Fibroblast of lung (primary cell): ENCODE data around the gene KCNQ1OT1. TPM values are rescaled to one million over a fixed set of nuclear protein-coding genes. Genes with fewer than 3 reads are reported as not detected.

Experiments used
- DNase-seq, 2 donors: peaks; one replicate each; pipeline versions ENCODE4 v3.0.0 to v3.0.0-alpha.2; 2010; ENCODE audit warnings: low read depth in 2 of 2
- H2AFZ ChIP-seq: 2 replicates; pipeline ENCODE4 v1.5.1; 2012; ENCODE audit warnings: low read length, control low read depth, inconsistent platforms
- H3K27ac ChIP-seq: 2 replicates; pipeline ENCODE4 v1.5.1; 2011; ENCODE audit warnings: low read length, control low read depth; ENCODE audit not compliant: insufficient read depth
- H3K27me3 ChIP-seq: 2 replicates; pipeline ENCODE4 v1.5.1; 2011; ENCODE audit warnings: mild to moderate bottlenecking, low read length; ENCODE audit not compliant: control insufficient read depth, insufficient read depth
- H3K36me3 ChIP-seq: 2 replicates; pipeline ENCODE4 v1.5.1; 2011; ENCODE audit warnings: low read length; ENCODE audit not compliant: control insufficient read depth, insufficient read depth
- H3K4me1 ChIP-seq: 2 replicates; pipeline ENCODE4 v1.5.1; 2011; ENCODE audit warnings: low read length; ENCODE audit not compliant: control insufficient read depth, insufficient read depth; ENCODE audit errors: extremely low read depth
- H3K4me2 ChIP-seq: 2 replicates; pipeline ENCODE4 v1.5.1; 2011; ENCODE audit warnings: low read length, control low read depth; ENCODE audit not compliant: insufficient read depth; ENCODE audit errors: extremely low read depth
- H3K4me3 ChIP-seq, 4 experiments: fragments of 200-600 bp in 1 of 4; sonication (generic) in 1 of 4; replicated peaks in 1 of 4; 2 replicates each; pipeline ENCODE4 v1.5.1; 2011 to 2016; ENCODE audit warnings: low read length in 4 of 4, low read depth in 3 of 4, mild to moderate bottlenecking in 3 of 4, control low read depth in 2 of 4, inconsistent platforms in 1 of 4, mixed read lengths in 1 of 4; ENCODE audit not compliant: insufficient read depth in 1 of 4; ENCODE audit errors: control extremely low read depth in 1 of 4
- H3K79me2 ChIP-seq: 2 replicates; pipeline ENCODE4 v1.5.1; 2012; ENCODE audit warnings: mild to moderate bottlenecking, low read length, inconsistent platforms; ENCODE audit not compliant: control insufficient read depth, insufficient read depth
- H3K9ac ChIP-seq: 2 replicates; pipeline ENCODE4 v1.5.1; 2011; ENCODE audit warnings: mild to moderate bottlenecking, low read length, control low read depth; ENCODE audit not compliant: insufficient read depth
- H3K9me3 ChIP-seq: 2 replicates; pipeline ENCODE4 v1.5.1; 2012; ENCODE audit warnings: low read depth, low read length; ENCODE audit not compliant: control insufficient read depth, insufficient read depth
- H4K20me1 ChIP-seq: 2 replicates; pipeline ENCODE4 v1.5.1; 2011; ENCODE audit warnings: low read length; ENCODE audit not compliant: control insufficient read depth, insufficient read depth; ENCODE audit errors: extremely low read depth
- CTCF ChIP-seq, 2 donors: IDR thresholded peaks in 1 of 2; conservative IDR thresholded peaks in 1 of 2; 1 replicate in 1 of 2; 2 replicates in 1 of 2; pipeline ENCODE4 v1.5.1; 2011 to 2012; ENCODE audit warnings: low read length in 2 of 2, control low read depth in 1 of 2, inconsistent platforms in 1 of 2, low read depth in 1 of 2, mild to moderate bottlenecking in 1 of 2
- EZH2 ChIP-seq: IDR thresholded peaks from 2 replicates; pipeline ENCODE4 v1.5.1; 2012; ENCODE audit warnings: low read length, control low read depth, mild to moderate bottlenecking; ENCODE audit errors: missing control alignments
- polyA plus RNA-seq, 2 donors: library from polyadenylated mRNA; depleted of rRNA in 1 of 2; stranded (reverse) in 1 of 2; unstranded in 1 of 2; fragments of >200 nt; gene quantifications; 2 replicates each; pipeline ENCODE4 v1.2.1, GENCODE V29; 2011 to 2012; ENCODE audit warnings: missing spikeins in 1 of 2
- total RNA-seq: library from RNA; depleted of rRNA; stranded (reverse); fragments of >200 nt; gene quantifications from 2 replicates; pipeline ENCODE4 v1.2.1, GENCODE V29; 2014

KCNQ1OT1 gene
- total and polyA plus RNA-seq, 2 donors (not counting 1 experiment from before 2014, with no cell fraction given) = 0.11 to 1.8 TPM

- H3K36me3 ChIP-seq = no peaks in the 10 kb centered on the region
- H3K79me2 ChIP-seq = no peaks in the 10 kb centered on the region
- no peaks in the 10 kb centered on the region for H3K4me1 ChIP-seq
- H3K4me3 ChIP-seq = no peak overlapping the region
- TF ChIP-seq EZH2 (no peak), CTCF (conservative IDR thresholded peaks at IDR 0.05 in 1 of 2, IDR thresholded peaks at IDR 0.05 in 1 of 2; ENCODE audit: low read depth in 1 of 2, low read length in 2 of 2) (no peak)
- no peak overlapping the region for H3K4me2 ChIP-seq
- H3K27me3 ChIP-seq = peaks cover 13% of the 10 kb centered on the region
- H4K20me1 ChIP-seq = no peaks in the 10 kb centered on the region
- no peak overlapping the region for H2AFZ ChIP-seq
- H3K27ac ChIP-seq = no peak overlapping the region
- no peak for DNase-seq
- H3K9me3 ChIP-seq = no peaks in the 10 kb centered on the region
- H3K9ac ChIP-seq = no peak overlapping the region
Observed at GRCh38 chr11:2707736-2708135, 7.9 kb upstream of the KCNQ1OT1 start.

GRCh38 chr11:2706321-2706720 lies 6.5 kb upstream of the KCNQ1OT1 start:
- TF ChIP-seq EZH2 (no peak), CTCF (conservative IDR thresholded peaks at IDR 0.05 in 1 of 2, IDR thresholded peaks at IDR 0.05 in 1 of 2; ENCODE audit: low read depth in 1 of 2, low read length in 2 of 2) (no peak)
- no peaks in the 10 kb centered on the region for H3K4me1 ChIP-seq

GRCh38 chr11:2704896-2705606 lies 5.3 kb upstream of the KCNQ1OT1 start:
- Histone ChIP-seq H3K27ac (no peak overlapping the region), H3K9ac (no peak overlapping the region), H2AFZ (no peak overlapping the region), H3K4me3 (no peak overlapping the region), H3K4me1 (peaks cover 2% of the 10 kb centered on the region), H3K79me2 (no peaks in the 10 kb centered on the region), H3K4me2 (no peak overlapping the region), H3K36me3 (no peaks in the 10 kb centered on the region), H4K20me1 (no peaks in the 10 kb centered on the region), H3K27me3 (peaks cover 11% of the 10 kb centered on the region), H3K9me3 (no peaks in the 10 kb centered on the region)
- TF ChIP-seq CTCF (conservative IDR thresholded peaks at IDR 0.05 in 1 of 2, IDR thresholded peaks at IDR 0.05 in 1 of 2; ENCODE audit: low read depth in 1 of 2, low read length in 2 of 2) = no peak
- TF ChIP-seq EZH2 = no peak
- DNase-seq = no peak

More at GRCh38 chr11:2706321-2706720, 6.5 kb upstream of the KCNQ1OT1 start:
- Histone ChIP-seq H3K36me3 (no peaks in the 10 kb centered on the region), H4K20me1 (no peaks in the 10 kb centered on the region), H3K4me3 (no peak overlapping the region), H3K9ac (no peak overlapping the region), H3K4me2 (no peak overlapping the region), H3K27ac (no peak overlapping the region), H3K9me3 (no peaks in the 10 kb centered on the region), H3K79me2 (no peaks in the 10 kb centered on the region), H2AFZ (no peak overlapping the region), H3K27me3 (peaks cover 13% of the 10 kb centered on the region)
- no peak for DNase-seq
